GM18517 (cell line): ENCODE results near the gene CAMK2B.
"Not testable (repeated sequence)": the region's sequence is repeated elsewhere in the genome, so short reads cannot be mapped to it uniquely, and the experiment has no call there.

ENCODE experiments used
- ATAC-seq: cut with Tn5 transposase; IDR thresholded peaks from one replicate; pipeline ENCODE4 v1.9.1; 2021; ENCODE audit warnings: mild to moderate bottlenecking, moderate library complexity; ENCODE audit not compliant: unreplicated experiment

CAMK2B gene

DNA sequence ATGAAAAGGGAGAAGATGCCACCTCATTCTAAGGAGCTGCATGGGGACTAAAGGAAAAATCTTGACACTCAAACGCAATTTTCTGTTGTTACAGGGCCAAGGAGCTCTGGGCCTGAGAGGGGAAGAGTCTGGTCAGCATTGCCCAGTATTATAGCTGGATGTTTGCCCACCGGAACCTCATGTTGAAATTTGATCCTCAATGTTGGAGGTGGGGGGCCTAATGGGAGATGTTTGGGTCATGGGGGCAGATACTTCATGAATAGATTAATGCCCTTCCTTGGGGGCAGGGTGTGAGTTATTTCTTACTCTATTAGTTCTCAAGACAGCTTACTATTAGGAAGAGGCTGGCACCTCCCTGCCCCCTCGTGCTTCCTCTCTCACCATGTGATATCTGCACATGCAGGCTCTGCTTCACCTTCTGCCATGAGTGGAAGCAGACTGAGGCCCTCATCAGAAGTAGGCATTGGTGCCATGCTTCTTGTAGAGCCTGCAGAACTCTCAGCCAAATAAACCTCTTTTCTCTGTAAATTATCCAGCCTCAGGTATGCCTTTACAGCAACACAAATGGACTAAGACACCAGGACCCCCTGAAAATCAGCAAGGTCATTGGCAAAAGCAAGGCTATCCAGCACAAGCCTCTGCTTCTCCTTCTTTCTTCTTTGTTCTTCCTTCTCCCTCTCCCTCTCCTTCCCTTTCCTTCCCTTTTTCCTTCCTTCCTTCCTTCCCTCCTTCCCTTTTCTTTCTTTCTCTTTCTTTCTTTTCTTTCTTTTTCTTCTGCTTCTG is 151.3 kb downstream of the CAMK2B start:
- ATAC-seq, result no peak

DNA sequence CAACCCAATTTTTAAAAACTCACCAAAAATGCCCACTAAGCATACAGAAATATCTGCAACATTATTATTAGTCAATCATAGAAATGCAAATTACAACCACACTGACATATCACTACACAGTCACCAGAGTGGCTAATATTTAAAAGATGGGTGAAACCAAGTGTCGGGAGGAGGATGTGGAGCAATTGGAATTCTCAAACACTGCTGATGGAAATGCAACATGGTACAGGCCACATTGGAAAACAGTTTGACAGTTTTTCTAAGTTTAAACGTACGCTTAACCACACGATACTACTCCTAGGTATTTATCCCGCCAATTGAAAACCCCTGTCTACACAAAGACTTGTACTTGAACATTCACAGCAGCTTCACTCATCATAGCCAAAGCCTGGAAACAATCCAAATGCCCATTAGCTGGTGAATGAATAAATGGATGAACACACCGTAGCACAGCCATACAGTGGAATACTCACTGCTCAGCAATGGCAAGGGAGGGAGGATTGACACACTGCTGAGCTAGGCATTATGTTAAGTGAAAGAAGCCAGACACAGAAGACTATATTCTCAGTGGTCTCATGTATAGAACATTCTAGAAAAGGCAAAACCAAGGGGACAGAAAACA is 152.5 kb downstream of the CAMK2B start:
- no peak for ATAC-seq

DNA sequence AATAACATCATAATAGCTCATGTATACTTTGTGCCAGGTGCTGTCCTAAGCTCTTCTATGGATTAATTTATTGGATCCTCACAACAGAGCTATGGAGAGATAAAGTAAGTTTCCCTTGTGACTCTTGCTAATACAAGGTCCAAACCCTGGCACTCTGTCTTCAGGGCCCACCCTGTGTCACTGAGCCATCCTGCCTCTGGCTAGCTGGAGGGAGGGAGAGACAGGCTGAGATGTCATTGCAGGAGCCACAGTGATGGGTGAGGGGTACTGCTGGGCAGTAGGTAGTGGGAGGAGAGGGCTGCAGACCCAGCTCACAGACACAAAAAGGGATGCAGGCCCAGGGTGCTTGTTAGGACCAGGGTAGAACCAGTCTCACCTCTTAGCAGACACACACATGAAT is 153.0 kb downstream of the CAMK2B start:
- ATAC-seq, result no peak

DNA sequence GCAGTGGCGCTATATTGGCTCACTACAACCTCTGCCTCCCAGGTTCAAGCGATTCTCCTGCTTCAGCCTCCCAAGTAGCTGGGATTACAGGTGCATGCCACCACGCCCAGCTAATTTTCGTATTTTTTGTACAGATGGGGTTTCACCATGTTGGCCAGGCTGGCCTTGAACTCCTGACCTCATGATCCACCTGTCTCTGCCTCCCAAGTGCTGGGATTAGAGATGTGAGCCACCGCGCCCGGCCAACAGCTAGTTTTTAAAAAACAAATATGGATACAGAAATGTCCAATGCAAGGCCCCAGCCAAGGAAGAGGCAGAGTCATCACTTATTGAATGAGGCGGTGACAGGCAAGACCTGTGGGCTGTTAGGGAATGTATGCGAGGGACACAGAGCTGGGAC is 153.5 kb downstream of the CAMK2B start:
- not testable (repeated sequence) for ATAC-seq

DNA sequence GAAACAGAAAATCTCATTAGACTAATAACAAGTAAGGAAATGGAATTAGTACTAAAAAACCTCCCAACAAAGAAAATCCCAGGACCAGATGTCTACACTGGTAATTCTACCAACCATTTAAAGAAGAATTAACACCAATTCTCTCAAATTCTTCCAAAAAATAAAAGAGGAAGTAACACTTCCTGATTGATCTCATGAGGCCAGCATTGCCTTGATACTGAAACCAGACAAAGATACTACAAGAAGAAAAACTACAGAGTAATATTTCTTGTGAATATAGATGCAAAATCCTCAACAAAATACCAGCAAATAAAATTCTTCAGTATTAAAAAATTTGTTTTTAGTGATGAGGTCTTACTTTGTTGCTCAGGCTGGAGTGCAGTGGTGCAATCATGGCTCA is 157.5 kb downstream of the CAMK2B start:
- ATAC-seq, result peak; percentile 71
